Right ventricle myocardium superior (tissue), 1 donor: ENCODE measurements around the gene RYR2. TPM values are rescaled to one million over a fixed set of nuclear protein-coding genes. Genes with fewer than 3 reads are reported as not detected.

Source experiments
- ATAC-seq: fragments of 200-7000 bp; cut with Tn5 transposase; one replicate; pipeline ENCODE4 v1.9.1; 2020; ENCODE audit warnings: mild to moderate bottlenecking; ENCODE audit not compliant: poor library complexity
- DNase-seq: peaks from one replicate; pipeline ENCODE4 v3.0.0-alpha.2; 2020
- intact Hi-C: fragments of 100-400 bp; cut with DNase I; formaldehyde crosslinking; loops from one replicate; pipeline ENCODE4 v1.11.2; 2022
- total RNA-seq: library from RNA; stranded (reverse); fragmentation: NEBNext Ultra II Directional; extraction: Animal tissue kit (Norgen Biotek cat#: 25700); gene quantifications from one replicate; pipeline ENCODE4 v1.2.1, GENCODE V29; 2021
- donor health status: DM: no; HTN: yes; CAD: no; lungs with severe emphysema.

Gene RYR2
- total RNA-seq, 1 donor from 2014 or later, result 744 TPM

DNA sequence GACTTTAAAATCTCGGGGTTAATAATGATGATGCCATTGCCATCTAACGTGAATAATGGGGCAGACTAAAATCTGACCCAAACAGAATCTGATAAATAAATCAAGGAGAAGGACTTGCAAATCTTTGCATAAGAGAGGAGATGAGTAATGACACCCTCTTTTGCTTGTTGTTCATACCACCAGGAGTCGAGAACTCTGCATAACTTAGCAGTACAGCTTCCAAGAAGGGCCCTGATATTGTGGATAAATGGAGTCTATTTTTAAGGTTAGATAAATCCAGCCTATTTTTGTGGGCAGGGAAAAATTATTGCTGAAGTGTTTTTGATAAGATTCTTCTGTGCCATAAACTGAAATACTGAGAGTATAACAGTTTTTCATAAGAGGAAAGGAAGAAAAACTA is 17.3 kb downstream of the RYR2 start:
- ATAC-seq, result no peak
- DNase-seq, result no peak
- intact Hi-C loops, result no loop called here

GRCh38 chr1:237062976-237063375 is 21.0 kb downstream of the RYR2 start:
- no peak for ATAC-seq
- intact Hi-C loops, result no loop called here
- DNase-seq, result no peak

DNA sequence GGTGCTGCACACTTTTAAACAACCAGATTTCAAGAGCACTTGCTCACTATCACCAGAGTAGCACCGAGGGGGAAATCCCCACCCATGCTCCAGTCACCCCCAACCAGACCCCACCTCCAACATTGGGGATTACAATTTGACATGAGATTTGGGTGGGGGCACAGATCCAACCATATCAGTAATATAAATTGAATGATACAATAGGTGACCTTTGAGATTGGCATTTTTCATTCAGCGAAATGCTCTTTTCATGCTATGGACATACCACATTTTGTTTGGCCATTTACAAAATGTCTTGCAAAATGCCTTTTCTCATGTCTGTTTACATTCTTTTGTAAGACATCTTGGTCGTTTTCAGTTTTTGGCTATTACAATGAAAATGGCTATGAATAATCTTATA is 23.9 kb downstream of the RYR2 start:
- DNase-seq (no peak), ATAC-seq (peak; percentile 6)
- intact Hi-C loops, result no loop called here

DNA sequence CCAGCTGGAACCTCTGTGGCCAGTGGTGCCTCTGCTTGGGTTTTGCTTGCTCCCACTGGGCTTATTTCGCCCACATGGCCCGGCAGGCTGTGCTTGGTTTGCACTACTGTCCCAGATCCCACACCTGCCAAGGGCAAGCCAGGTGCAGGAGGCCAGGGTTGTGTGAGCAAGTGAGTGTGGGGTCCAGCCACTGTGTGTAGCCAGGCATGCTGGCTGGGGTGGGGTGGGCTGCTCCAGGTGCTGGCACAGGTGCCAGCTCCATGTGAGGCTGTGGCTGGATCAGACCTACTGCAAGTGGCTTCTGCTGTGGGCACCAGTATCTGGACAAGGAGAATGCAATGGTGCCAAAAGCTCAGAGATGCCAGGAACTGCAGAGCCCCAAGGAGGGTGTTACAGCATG is 28.5 kb downstream of the RYR2 start:
- intact Hi-C loops, result no loop called here
- ATAC-seq, result peak; percentile 13
- DNase-seq, result no peak

GRCh38 chr1:237071641-237072420 is 29.8 kb downstream of the RYR2 start:
- ATAC-seq, result peak; percentile 13
- intact Hi-C loops, result no loop called here

DNA sequence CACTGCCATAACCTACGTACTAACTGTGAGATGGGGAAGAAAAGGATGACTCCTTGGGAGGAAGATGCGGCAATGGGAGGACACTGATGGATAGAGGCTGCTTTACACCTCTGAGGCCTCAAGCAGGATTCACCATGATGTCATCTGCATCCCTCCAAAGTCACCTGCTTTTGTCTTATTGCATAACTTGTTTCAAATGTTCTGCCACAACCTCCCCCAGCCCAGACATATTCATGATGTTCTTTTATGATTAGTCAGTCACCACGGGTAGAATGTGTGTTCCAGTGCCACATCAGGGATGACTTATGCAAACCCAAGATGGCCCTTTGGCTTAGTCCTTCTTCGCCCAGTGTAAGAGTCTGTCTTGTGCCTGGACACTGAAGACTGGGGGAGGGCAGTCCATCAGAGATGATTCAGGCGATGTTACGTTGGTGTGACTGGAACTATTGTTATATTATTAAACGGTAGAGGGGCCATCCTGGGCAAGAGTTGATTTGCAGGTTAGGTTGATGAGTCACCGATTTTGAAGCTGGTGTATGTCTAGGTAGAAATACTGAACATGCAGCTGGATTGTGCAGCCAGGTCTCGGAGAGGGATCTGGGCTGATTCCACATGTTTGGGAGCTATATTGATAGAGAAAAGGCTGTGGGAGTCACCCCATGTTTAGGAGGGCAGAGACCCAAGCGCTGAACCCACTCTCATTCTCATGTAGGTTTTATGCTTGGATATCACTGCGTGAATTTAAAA is 32.6 kb downstream of the RYR2 start:
- intact Hi-C loops, result no loop called here
- DNase-seq, result no peak

More at GRCh38 chr1:237071641-237072420, 29.8 kb downstream of the RYR2 start:
- DNase-seq, result no peak

DNA sequence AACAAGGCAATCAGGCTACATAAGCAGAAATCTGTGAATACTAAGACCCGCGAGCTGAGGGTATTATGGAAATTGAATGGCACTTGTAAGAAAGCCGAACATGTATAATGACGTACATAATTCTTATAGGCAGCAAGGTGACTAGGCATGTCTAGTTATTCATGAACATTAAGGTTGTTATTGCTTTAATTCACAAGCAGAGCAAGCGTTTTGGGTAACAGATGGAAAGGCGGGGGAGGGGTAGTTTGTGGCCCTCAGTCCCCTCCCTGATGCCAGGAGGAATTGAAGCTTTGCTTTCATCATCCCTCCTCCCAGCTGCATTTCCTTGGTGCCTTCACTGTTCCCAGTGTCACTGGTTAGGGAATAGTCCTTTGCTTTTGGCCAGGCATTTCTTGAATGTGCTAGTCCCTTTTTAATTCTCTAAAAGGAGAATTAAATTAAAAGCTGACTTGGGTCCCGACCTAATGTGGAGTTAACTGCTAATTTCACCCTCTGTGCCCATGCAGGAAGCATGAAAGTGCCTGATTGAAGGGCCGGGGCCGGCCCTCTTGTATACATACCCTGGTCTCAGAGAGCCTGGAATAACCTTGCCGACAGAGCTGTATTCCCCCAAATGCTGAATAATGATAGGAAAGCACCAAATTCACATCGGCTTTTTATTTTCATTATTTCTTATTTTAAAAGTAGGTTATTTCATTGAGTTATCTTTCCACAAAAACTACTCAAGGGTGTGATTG is 42.5 kb downstream of the RYR2 start:
- intact Hi-C loops, result no loop called here
- DNase-seq, result no peak
- no peak for ATAC-seq

More for the DNA sequence above, 32.6 kb downstream of the RYR2 start:
- ATAC-seq, result peak; percentile 13

- peak; percentile 17 for ATAC-seq
- intact Hi-C loops, result no loop called here
- no peak for DNase-seq
These were observed 49.7 kb downstream of the RYR2 start for GRCh38 chr1:237091691-237092090.

DNA sequence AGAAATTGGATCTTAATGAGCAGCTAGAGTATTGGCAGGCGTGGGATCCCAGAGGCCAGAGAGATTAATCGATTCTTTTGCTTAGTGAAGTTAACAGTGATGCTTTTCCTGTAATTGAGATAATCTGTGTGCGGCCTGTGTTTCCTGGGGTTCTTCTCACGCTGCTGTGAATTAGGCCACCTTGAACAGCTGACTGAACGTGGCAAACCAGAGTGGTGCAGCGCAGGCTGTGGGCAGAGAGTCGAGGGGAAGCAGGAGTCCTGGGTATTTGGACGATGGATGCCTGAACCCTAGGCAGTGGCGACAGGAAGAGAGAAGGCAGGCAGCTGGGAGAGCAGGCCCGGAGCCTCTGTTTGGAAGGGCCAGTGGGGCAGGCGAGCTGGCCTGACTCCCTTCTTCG is 51.7 kb downstream of the RYR2 start:
- ATAC-seq (no peak), DNase-seq (no peak)
- intact Hi-C loops, result no loop called here

- intact Hi-C loops, result no loop called here
- ATAC-seq, result no peak
- DNase-seq, result no peak
These were observed 56.6 kb downstream of the RYR2 start for GRCh38 chr1:237098541-237098940.

DNA sequence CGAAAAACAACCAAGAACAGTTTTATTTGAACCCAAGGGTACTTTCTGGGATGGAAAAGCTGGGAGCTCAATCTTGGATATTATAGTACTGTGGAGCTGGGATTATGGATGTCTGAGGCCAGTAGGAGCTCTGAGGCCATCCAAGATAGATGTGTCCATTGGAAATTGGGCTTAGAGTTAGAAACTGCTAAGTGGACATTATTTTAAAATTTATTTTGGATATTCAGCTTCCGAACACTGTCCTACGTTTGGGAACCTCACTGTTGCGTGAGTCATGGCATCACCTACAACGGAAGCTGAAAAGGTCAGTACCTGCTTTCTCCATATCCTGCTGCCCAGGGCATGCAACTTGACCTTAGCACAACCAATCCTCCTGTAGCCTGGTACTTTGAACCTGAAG is 61.0 kb downstream of the RYR2 start:
- no peak for DNase-seq
- intact Hi-C loops, result no loop called here
- no peak for ATAC-seq

DNA sequence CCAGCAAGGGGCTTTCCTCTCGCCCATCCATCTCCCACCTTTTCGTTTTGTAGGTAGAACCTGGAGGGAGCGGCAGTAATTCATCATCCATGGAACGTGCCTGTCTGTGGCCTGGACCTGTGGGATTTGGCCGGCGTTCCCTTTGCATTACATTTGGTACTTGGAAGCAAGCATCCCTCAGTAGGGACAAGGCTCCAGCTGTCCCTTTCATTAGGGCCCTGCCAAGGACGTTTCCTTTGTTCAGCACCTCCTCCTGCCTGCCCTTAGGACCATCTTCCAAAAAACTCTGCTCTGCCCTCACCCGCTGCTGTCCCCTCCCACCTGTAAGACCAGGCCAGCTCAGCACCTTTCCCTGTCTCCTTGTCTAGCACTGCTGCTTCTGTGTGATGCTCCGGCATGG is 62.1 kb downstream of the RYR2 start:
- ATAC-seq (no peak), DNase-seq (no peak)
- intact Hi-C loops, result no loop called here

GRCh38 chr1:237105826-237106225 is 63.8 kb downstream of the RYR2 start:
- DNase-seq (no peak), ATAC-seq (no peak)
- intact Hi-C loops, result no loop called here

DNA sequence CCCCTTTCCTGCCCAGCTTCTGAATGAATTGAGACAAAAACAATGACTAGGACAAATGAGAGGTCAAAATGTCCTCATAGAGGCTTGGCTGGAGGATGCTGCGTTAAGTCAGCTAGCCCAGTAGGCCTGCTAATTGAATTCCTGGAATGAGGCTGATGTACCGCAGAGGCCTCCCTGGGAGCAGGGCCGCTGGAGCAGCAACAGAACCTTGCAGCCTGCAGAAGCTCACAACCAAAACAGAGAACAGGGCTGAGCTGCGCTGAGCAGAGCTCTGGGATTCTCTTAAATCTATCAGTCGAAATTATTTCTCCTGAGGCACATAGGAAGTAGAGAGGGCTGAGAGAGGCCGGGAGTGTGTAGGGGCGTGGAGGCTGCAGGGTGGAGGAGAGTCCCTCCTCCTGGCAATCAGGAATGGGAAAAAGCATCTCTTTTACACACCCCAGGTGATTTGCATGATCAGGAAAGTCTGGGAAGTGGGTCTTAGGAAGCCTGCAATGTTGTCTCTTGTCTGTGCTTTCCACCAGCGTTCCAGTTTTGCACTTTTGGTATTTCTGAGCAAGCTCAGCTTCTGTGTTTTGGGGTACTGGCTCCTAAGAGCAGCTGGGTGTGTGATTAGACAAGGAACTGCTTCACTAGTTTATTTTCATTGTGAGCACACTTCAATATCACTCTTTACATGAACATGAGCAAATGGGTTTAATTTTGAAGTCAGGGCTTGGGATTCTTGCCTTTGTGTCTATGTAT is 66.5 kb downstream of the RYR2 start:
- intact Hi-C loops, result no loop called here
- DNase-seq, result no peak
- no peak for ATAC-seq

- intact Hi-C loops, result no loop called here
- DNase-seq, result no peak
- ATAC-seq, result peak; percentile 26
These were observed 69.8 kb downstream of the RYR2 start for GRCh38 chr1:237111807-237112206.

- intact Hi-C loops, result no loop called here
- DNase-seq (no peak), ATAC-seq (no peak)
These were observed 70.7 kb downstream of the RYR2 start for GRCh38 chr1:237112663-237113062.

- DNase-seq, result no peak
- peak; percentile 58 for ATAC-seq
- intact Hi-C loops, result no loop called here
These were observed 73.1 kb downstream of the RYR2 start for GRCh38 chr1:237115035-237115434.

- intact Hi-C loops, result no loop called here
- ATAC-seq (no peak), DNase-seq (no peak)
These were observed 77.1 kb downstream of the RYR2 start for GRCh38 chr1:237119091-237119490.

DNA sequence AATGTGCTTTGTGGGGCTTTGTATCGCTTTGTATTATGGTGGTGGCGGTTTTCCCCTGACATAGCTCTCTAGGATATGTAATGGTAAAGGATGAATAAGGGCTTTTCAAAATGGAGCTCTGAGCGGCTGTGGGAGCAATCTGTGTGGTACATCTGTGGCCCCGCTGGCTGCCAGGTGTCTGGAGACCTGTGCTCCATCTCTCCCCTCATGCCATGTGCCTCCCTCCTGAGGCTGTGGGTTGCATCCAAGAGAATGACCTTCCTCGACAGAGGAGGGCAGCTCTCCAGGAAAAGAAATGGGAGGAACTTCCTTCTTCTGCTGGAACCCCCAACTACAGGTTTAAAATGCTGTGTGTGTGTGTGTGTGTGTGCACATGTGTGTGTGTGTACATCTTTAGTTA is 78.7 kb downstream of the RYR2 start:
- intact Hi-C loops, result no loop called here
- DNase-seq (no peak), ATAC-seq (peak; percentile 11)
